HepG2 (cell line): ENCODE measurements around the gene PRPF38A. TPM values are rescaled to one million over a fixed set of nuclear protein-coding genes. Genes with fewer than 3 reads are reported as not detected.

Source experiments
- FOXP1 ChIP-seq, 2 experiments: fragments of 450-650 bp in 1 of 2; IDR thresholded peaks; 2 replicates each; pipeline ENCODE4 v1.6.1; 2017 to 2018; ENCODE audit warnings: antibody characterized with exemption in 1 of 2
- MED13 ChIP-seq: sonication (generic); formaldehyde crosslinking; IDR thresholded peaks from 2 replicates; pipeline ENCODE4 v1.5.0; 2020; ENCODE audit warnings: missing genetic modification reagents
- NONO ChIP-seq, 2 experiments: fragments of 450-650 bp in 1 of 2; sonication (generic) in 1 of 2; formaldehyde crosslinking in 1 of 2; IDR thresholded peaks in 1 of 2; conservative IDR thresholded peaks in 1 of 2; 2 replicates each; pipeline versions ENCODE4 v1.6.1 to v1.8.0; 2017 to 2022; ENCODE audit warnings: mild to moderate bottlenecking in 1 of 2, missing genetic modification reagents in 1 of 2, moderate library complexity in 1 of 2
- PLRG1 ChIP-seq: fragments of 450-650 bp; conservative IDR thresholded peaks from 2 replicates; pipeline ENCODE4 v1.6.1; 2016
- RFX5 ChIP-seq: IDR thresholded peaks from 2 replicates; pipeline ENCODE4 v1.6.1; 2011; ENCODE audit warnings: low read depth, low read length, improper control_type of control experiment
- RFXAP ChIP-seq: sonication (generic); formaldehyde crosslinking; IDR thresholded peaks from 2 replicates; pipeline ENCODE4 v1.4.0; 2020; ENCODE audit warnings: missing genetic modification reagents, borderline replicate concordance
- SMC3 ChIP-seq: IDR thresholded peaks from 2 replicates; pipeline ENCODE4 v1.6.1; 2011; ENCODE audit warnings: low read length, improper control_type of control experiment
- TEAD2 ChIP-seq: sonication (generic); formaldehyde crosslinking; IDR thresholded peaks from 2 replicates; pipeline ENCODE4 v1.9.0; 2021; ENCODE audit warnings: missing genetic modification reagents
- TSC22D2 ChIP-seq: sonication (generic); formaldehyde crosslinking; IDR thresholded peaks from 2 replicates; pipeline ENCODE4 v1.5.1; 2020; ENCODE audit warnings: missing genetic modification reagents, mild to moderate bottlenecking, borderline replicate concordance
- ZNF441 ChIP-seq: sonication (generic); formaldehyde crosslinking; IDR thresholded peaks from 2 replicates; pipeline ENCODE4 v1.7.0; 2021; ENCODE audit warnings: missing genetic modification reagents, borderline replicate concordance
- ZNF558 ChIP-seq: sonication (generic); formaldehyde crosslinking; IDR thresholded peaks from 2 replicates; pipeline ENCODE4 v1.9.0; 2022; ENCODE audit warnings: mild to moderate bottlenecking, missing genetic modification reagents, borderline replicate concordance
- ZNF616 ChIP-seq: sonication (generic); formaldehyde crosslinking; IDR thresholded peaks from 2 replicates; pipeline ENCODE4 v1.5.0; 2020; ENCODE audit warnings: low read depth, mild to moderate bottlenecking, missing genetic modification reagents
- ZSCAN30 ChIP-seq: sonication (generic); formaldehyde crosslinking; IDR thresholded peaks from 2 replicates; pipeline ENCODE4 v1.5.0; 2020; ENCODE audit warnings: mild to moderate bottlenecking, missing genetic modification reagents
- polyA plus RNA-seq, 8 experiments: library from polyadenylated mRNA; depleted of rRNA in 3 of 8; stranded (reverse) in 7 of 8; unstranded in 1 of 8; fragments of >200 nt; fragmentation: Illumina TruSeq in 4 of 8; extraction: Trizol in 4 of 8; gene quantifications; 2 replicates each; pipeline versions ENCODE4 v1.2.1 to v1.2.3, GENCODE V29; 2011 to 2016; ENCODE audit warnings: low read depth in 4 of 8, missing spikeins in 1 of 8, mixed read lengths in 1 of 8; ENCODE audit not compliant: insufficient read depth in 1 of 8
- total RNA-seq, 5 experiments: library from RNA; depleted of rRNA; stranded (reverse); fragments of >200 nt; fragmentation: Illumina TruSeq; extraction: Trizol; gene quantifications; 2 replicates each; pipeline ENCODE4 v1.2.3, GENCODE V29; 2016; ENCODE audit warnings: low read depth in 1 of 5
- TF ChIP-seq, protein P1 (sequence below): sonication (generic); formaldehyde crosslinking; IDR thresholded peaks from 2 replicates; pipeline ENCODE4; 2020; ENCODE audit warnings: missing genetic modification reagents, mild to moderate bottlenecking, borderline replicate concordance
- TF ChIP-seq, protein P2 (sequence below): sonication (generic); formaldehyde crosslinking; IDR thresholded peaks from 2 replicates; pipeline ENCODE4 v1.8.0; 2022; ENCODE audit warnings: missing genetic modification reagents, mild to moderate bottlenecking, moderate library complexity, borderline replicate concordance
- TF ChIP-seq, protein P3 (sequence below): IDR thresholded peaks from 2 replicates; pipeline ENCODE4 v1.6.1; 2012; ENCODE audit warnings: low read length, improper control_type of control experiment
- TF ChIP-seq, protein P4 (sequence below): sonication (generic); formaldehyde crosslinking; IDR thresholded peaks from 2 replicates; pipeline ENCODE4 v1.5.0; 2020; ENCODE audit warnings: missing genetic modification reagents

PRPF38A gene
- total and polyA plus RNA-seq, 2 of the 13 experiments (the other 11 are each of a cell fraction or from before 2014, with no cell fraction given), result 18.3 to 45.5 TPM

DNA sequence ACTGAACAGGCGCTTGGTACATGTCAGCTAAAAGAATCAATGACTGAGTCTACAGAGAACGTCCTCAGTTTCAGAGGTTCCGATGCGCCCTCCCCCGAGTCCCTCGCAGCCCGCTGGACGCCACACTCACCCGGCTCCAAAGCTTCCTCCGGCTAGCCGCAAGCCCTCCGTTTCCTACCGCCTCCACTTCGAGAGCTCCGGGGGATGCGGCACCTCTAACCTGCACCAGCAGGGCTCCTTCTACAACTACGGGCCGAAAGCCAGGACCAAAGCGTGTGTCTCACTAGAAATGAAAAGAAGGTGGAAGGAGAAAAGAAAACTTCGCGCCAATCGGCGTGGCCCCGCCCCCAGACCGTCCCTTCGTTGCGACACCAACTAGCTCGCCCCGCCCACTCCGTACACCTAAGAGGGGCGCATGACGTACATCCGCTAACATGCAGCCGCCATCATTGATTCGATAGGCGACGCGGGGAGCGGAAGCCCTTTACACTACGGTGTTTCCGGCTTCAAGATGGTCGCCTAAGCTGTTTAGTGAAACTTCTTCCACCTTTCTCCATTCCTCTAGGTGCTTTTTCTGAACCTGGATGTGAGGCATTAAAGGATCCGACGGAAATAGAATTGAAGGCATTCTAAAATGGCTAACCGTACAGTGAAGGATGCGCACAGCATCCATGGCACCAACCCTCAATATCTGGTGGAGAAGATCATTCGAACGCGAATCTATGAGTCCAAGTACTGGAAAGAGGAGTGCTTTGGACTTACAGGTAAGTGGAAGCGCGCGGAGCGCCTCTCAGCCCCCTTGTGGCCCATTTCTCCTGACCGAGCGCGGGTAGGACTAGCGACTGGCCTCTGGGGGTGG lies at the start of gene PRPF38A, which contains the start of gene ORC1 (continued):
- TF ChIP-seq, protein P1, sequence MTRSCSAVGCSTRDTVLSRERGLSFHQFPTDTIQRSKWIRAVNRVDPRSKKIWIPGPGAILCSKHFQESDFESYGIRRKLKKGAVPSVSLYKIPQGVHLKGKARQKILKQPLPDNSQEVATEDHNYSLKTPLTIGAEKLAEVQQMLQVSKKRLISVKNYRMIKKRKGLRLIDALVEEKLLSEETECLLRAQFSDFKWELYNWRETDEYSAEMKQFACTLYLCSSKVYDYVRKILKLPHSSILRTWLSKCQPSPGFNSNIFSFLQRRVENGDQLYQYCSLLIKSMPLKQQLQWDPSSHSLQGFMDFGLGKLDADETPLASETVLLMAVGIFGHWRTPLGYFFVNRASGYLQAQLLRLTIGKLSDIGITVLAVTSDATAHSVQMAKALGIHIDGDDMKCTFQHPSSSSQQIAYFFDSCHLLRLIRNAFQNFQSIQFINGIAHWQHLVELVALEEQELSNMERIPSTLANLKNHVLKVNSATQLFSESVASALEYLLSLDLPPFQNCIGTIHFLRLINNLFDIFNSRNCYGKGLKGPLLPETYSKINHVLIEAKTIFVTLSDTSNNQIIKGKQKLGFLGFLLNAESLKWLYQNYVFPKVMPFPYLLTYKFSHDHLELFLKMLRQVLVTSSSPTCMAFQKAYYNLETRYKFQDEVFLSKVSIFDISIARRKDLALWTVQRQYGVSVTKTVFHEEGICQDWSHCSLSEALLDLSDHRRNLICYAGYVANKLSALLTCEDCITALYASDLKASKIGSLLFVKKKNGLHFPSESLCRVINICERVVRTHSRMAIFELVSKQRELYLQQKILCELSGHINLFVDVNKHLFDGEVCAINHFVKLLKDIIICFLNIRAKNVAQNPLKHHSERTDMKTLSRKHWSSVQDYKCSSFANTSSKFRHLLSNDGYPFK (CRISPR knock-in tag), result peak; percentile 89
- TF ChIP-seq FOXP1 (IDR thresholded peaks at IDR 0.05) (no peak), FOXP1 (CRISPR knock-in tag; IDR thresholded peaks at IDR 0.05) (no peak), PLRG1 (no peak), TSC22D2 (no peak; the same call in 1 of the 2 replicates), ZNF616 (CRISPR knock-in tag) (no peak), ZNF441 (no peak; the same call in 1 of the 2 replicates), NONO (IDR thresholded peaks at IDR 0.05) (no peak), NONO (CRISPR knock-in tag; conservative IDR thresholded peaks at IDR 0.05) (peak; percentile 65), TEAD2 (no peak), RFXAP (CRISPR knock-in tag) (0 out of 2 replicates have a peak, but pooled peaks have one; percentile 47), SMC3 (peak; percentile 10; the same call in 1 of the 2 replicates), MED13 (no peak; the same call in 1 of the 2 replicates), RFX5 (no peak), ZSCAN30 (peak; percentile 84; the same call in 1 of the 2 replicates), ZNF558 (CRISPR knock-in tag) (no peak)
- TF ChIP-seq, protein P2, sequence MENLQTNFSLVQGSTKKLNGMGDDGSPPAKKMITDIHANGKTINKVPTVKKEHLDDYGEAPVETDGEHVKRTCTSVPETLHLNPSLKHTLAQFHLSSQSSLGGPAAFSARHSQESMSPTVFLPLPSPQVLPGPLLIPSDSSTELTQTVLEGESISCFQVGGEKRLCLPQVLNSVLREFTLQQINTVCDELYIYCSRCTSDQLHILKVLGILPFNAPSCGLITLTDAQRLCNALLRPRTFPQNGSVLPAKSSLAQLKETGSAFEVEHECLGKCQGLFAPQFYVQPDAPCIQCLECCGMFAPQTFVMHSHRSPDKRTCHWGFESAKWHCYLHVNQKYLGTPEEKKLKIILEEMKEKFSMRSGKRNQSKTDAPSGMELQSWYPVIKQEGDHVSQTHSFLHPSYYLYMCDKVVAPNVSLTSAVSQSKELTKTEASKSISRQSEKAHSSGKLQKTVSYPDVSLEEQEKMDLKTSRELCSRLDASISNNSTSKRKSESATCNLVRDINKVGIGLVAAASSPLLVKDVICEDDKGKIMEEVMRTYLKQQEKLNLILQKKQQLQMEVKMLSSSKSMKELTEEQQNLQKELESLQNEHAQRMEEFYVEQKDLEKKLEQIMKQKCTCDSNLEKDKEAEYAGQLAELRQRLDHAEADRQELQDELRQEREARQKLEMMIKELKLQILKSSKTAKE (CRISPR knock-in tag), result no peak
- TF ChIP-seq, protein P3, sequence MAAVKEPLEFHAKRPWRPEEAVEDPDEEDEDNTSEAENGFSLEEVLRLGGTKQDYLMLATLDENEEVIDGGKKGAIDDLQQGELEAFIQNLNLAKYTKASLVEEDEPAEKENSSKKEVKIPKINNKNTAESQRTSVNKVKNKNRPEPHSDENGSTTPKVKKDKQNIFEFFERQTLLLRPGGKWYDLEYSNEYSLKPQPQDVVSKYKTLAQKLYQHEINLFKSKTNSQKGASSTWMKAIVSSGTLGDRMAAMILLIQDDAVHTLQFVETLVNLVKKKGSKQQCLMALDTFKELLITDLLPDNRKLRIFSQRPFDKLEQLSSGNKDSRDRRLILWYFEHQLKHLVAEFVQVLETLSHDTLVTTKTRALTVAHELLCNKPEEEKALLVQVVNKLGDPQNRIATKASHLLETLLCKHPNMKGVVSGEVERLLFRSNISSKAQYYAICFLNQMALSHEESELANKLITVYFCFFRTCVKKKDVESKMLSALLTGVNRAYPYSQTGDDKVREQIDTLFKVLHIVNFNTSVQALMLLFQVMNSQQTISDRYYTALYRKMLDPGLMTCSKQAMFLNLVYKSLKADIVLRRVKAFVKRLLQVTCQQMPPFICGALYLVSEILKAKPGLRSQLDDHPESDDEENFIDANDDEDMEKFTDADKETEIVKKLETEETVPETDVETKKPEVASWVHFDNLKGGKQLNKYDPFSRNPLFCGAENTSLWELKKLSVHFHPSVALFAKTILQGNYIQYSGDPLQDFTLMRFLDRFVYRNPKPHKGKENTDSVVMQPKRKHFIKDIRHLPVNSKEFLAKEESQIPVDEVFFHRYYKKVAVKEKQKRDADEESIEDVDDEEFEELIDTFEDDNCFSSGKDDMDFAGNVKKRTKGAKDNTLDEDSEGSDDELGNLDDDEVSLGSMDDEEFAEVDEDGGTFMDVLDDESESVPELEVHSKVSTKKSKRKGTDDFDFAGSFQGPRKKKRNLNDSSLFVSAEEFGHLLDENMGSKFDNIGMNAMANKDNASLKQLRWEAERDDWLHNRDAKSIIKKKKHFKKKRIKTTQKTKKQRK, result no peak
- TF ChIP-seq, protein P4, sequence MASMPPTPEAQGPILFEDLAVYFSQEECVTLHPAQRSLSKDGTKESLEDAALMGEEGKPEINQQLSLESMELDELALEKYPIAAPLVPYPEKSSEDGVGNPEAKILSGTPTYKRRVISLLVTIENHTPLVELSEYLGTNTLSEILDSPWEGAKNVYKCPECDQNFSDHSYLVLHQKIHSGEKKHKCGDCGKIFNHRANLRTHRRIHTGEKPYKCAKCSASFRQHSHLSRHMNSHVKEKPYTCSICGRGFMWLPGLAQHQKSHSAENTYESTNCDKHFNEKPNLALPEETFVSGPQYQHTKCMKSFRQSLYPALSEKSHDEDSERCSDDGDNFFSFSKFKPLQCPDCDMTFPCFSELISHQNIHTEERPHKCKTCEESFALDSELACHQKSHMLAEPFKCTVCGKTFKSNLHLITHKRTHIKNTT (CRISPR knock-in tag), result no peak
